GM19351 (cell line): Measurements from ENCODE around the gene COL6A3.
"Not testable (repeated sequence)": the region's sequence is repeated elsewhere in the genome, so short reads cannot be mapped to it uniquely, and the experiment has no call there.

Source experiments
- ATAC-seq: cut with Tn5 transposase; IDR thresholded peaks from one replicate; pipeline ENCODE4 v1.9.1; 2021; ENCODE audit warnings: mild to moderate bottlenecking, moderate library complexity; ENCODE audit not compliant: unreplicated experiment

The COL6A3 gene

DNA sequence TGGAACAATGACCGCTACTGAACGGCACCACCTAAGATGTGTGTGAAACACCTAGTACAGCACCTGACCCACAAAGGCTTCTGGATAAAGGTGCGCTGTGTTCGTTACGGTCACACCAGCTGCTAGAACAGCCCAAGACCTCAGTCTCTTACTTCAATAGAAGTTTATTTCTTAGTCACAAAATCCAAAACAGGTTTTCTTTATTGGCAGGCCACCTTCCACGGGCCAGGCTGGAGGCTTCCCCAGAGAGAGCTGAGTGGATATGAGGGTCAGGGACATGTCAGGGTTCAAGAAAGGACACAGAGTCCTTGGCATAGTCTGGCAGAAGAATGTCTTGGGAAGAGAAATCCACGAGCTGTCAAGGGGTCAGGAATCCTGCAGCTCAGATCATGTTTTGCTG, 92.2 kb downstream of the COL6A3 start:
- ATAC-seq = no peak

DNA sequence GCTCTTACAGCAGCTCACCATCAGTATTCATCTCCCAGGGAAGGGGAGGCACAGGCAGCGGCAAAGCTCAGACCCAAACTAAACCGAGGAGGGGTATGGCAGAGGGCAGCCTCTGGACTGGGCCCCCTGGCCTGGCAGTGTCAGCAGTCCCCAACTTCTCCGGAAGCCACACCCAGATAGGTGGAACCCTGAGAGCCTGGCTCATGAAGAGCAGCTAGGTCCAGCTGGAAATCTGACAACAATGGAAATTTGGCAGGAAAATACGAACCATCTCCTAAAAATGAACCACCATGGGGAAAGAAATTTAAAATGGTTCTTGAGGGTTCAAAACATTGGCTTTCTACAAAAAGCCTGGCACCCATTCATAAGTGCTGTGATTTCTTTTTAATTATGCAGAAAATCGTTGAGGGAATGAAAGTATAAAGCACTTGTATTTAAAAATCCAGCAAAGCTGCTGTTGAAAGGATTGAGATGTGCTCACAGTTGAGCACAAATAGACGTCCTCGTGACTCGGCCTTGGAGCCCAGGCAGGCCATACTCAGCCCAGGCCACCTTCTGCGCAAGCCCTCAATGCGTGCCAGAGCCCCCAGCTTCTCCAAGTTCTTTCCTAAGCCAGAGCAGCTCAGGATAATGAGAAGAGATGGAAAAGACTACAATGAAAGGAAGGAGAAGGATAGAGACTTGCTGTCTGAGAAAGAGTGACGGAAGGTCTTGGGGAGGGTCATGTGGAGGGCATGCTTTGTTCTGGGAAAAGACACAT, 93.0 kb downstream of the COL6A3 start:
- ATAC-seq = no peak

- ATAC-seq = no peak
Observed at GRCh38 chr2:237319887-237320286, 94.1 kb downstream of the COL6A3 start.

DNA sequence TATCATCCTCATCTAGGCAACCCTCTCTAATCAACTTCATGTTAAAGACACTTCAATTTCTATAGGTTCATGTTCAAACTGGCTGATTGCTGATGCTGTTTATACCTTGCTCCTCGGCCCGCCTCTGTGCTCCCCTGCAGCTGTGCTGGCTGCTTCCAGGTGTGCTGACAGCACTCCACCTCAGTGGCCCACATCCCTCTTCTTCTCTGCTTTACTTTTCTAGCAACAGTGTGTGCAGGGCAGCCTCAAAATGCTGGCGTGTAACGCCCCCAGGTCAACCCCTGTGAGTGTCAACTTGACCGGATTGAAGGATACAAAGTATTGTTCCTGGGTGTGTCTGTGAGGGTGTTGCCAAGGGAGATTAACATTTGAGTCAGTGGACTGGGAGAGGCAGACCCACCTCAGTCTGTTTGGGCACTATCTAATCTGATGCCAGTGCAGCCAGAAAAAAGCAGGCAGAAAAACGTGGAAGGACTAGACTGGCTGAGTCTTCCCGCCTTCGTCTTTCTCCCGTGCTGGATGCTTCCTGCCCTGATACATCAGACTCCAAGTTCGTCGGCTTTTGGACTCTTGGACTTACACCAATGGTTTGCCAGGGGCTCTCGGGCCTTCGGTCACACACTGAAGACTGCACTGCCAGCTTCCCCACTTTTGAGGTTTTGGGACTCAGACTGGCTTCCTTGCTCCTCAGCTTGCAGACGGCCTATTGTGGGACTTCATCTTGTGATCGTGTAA, 94.7 kb downstream of the COL6A3 start:
- ATAC-seq = no peak

- no peak for ATAC-seq
Observed at GRCh38 chr2:237316339-237316738, 97.6 kb downstream of the COL6A3 start.

GRCh38 chr2:237315829-237316225, 98.1 kb downstream of the COL6A3 start:
- ATAC-seq = no peak

DNA sequence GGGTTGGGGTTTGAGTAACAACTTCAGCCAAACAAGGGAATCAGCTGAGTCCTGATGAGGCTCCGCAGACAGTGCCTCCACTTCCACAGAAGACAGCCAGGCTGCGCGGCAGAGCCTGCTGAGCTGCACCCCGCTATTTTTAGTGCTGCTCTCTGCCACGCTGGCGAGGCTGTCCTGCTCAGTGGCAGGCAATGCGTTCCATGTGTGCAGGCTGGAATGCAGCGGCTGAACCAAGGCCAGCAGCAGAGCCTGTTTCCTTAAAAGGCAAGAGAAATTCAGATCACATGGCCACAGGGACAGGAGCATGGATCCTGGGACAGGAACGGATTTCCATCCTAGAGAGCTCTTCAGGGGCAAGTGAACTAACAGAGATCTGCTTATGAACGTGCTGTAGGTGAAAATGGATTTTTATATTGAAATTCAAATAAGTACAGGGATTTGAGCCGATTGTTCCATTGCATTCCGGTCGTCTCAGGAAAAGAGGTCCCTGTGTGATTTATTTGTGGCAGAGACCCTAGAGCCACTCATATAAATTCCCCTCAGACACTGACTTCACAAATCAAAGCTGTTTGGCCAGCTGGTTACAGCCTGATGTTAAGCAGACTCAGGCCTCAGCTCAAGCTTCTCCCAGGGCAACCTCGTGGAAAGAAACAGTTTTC, 98.7 kb downstream of the COL6A3 start:
- no peak for ATAC-seq

DNA sequence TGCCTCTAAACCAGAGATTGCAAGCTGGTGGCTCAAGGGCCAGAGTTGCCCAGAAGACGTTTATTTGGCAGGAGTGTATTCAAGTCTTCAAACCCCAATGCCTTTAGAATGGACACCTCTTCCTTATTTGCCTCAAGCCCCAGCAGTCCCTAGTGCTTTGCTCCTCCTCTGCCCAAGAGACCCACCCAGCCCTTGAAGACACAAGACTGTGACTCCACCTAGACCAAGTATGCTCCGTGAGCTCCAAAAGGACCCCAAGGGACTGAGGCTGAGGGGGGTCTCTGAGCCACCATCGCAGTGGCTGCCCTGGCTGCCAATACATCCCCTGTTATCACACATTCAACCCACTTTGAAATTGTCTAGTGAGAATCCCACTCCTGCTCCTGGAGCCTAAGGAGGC, 99.3 kb downstream of the COL6A3 start:
- no peak for ATAC-seq

- no peak for ATAC-seq
Observed at GRCh38 chr2:237314198-237314597, 99.8 kb downstream of the COL6A3 start.

DNA sequence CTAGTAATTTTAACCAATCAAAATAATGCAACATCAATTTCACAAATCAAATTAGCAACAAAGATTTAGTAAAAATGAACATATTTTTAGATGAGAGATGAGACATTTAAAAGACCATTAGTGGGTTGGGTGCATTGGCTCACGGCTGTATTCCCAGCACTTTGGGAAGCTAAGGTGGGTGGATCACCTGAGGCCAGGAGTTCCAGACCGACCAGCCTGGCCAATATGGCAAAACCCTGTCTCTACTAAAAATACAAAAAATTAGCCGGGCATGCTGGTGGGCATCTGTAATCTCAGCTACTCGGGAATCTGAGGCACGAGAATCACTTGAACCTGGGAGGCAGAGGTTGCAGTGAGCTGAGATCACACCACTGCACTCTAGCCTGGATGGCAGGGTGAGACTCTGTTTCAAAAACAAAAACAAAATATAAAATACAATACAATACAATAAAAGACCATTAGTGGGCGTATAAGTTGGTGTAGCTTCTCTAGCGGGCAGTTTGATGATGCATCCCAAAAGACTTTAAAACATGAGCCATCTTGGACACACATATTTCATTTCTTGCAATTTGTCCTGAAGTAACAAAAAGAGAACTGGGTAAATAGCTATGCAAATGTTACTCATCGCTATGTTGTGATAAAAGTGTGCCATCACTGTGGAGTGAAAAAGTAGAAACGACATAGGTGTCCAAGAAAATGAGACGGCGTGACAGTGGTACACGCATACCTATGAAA, 101.8 kb downstream of the COL6A3 start:
- no peak for ATAC-seq

GRCh38 chr2:237310515-237311114, 103.3 kb downstream of the COL6A3 start:
- no peak for ATAC-seq

DNA sequence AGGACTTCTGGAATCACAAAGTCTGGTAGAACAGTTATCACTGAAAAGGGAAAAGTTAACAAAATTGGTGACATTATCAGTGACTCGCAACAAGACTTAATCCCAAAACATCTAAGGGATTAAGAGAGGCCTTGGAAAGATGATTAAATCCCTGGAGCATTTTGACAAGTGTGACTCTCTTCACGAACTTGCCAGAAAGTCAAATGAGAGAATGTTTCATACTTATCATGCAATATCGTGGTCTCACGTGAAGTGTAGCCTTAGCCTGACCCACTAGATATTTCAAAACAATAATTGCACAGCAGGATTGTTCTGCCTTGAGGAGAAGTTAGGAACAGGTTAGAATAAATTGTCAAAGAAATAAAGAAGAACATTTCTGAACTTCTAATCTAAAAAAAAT, 104.5 kb downstream of the COL6A3 start:
- ATAC-seq = no peak

- no peak for ATAC-seq
Observed at GRCh38 chr2:237309011-237309410, 105.0 kb downstream of the COL6A3 start.

DNA sequence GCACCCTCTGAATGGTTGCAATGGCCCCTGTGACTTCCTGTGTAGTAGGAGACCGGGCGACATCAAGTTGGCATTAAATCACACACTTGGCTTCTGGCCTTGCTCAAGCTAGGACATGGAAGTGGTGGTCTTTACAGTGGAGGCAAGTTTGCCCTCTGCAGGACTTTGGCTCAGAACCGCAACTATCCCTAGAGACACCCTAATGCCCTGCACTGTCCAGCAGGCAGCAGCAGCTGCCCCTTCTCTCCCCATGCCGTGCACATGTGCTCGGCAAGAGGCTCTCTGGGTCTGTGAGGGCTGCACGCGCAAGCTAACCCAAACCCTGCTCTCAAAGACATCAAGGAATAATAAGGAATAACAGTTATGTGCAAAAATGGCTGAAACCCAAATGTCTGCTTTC, 106.5 kb downstream of the COL6A3 start:
- no peak for ATAC-seq

GRCh38 chr2:237306787-237307170, 107.2 kb downstream of the COL6A3 start:
- no peak for ATAC-seq

DNA sequence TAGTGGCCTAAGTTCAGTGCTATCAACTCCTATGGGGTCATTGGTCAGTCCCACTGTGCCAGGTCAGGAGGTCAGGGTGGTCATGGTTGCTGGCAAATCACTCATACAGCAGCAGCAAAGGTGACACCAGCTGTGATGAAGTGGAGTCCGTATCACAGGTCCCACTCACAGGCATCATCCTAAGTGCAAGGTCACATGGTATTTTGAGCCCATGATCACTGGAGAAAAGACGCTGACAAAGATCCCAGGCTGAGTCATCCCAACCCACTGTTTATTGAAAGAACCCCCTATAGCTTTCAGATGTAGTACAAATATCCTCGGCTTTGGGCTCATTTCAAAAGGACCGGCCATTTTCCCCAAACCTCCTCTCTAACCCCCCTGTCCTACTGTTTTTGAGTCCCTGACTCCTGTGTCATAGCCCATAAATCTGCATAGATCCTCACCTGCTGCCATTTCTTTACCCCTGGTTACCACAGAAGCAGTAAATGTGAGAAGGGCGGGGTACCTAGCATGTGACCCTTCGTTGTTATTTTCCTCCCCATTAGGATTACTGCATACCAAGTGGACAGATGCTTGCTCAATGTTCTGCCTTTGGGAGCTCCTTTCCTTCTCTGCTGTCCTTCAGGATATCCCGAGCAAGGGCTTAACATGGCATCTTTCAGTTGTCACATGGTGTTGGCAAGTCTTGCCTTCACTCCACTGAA, 107.7 kb downstream of the COL6A3 start:
- no peak for ATAC-seq

GRCh38 chr2:237305579-237305978, 108.4 kb downstream of the COL6A3 start:
- no peak for ATAC-seq

- no peak for ATAC-seq
Observed at GRCh38 chr2:237304763-237305514, 109.0 kb downstream of the COL6A3 start.

DNA sequence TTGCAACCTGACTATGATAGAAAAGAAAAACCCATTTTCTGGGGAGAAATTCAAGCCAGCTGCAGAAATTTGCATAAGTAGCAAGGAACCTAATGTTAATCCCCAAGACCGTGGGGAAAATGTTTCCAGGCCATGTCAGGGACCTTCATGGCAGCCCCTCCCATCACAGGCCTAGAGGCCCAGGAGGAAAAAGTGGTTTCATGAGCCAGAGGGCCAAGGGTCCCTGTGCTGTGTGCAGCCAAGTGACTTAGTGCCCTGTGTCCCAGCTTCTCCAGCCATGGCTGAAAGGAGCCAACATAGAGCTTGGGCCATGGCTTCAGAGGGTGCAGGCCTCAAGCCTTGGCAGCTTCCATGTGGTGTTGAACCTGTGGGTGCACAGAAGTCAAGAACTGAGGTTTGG, 110.7 kb downstream of the COL6A3 start:
- ATAC-seq = not testable (repeated sequence)

DNA sequence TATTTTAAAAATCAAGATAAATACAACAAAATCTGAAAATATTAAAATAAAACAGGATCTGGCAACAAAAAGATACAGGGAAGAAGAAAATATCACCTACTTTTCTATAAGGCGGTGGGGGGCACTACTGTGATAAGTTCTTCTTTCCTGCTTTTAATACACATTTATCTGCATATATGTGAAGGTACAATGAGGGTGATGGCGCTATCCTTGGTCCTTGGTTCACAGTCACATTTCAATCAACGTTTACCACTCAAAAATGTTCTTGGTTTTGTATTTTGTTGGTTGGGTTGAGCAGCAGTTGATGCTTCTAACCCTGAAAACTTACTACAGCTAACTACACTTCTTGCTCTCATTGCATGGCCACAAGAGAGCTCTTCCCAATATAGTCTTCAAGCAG, 112.4 kb downstream of the COL6A3 start:
- ATAC-seq = no peak
